ENCODE data around the gene RPS15. TPM values are rescaled to one million over a fixed set of nuclear protein-coding genes. Genes with fewer than 3 reads are reported as not detected.

RPS15 gene
- polyA plus RNA-seq, 1 donor (not counting 4 experiments of a cell fraction or from before 2014, with no cell fraction given) = 795 TPM

DNA sequence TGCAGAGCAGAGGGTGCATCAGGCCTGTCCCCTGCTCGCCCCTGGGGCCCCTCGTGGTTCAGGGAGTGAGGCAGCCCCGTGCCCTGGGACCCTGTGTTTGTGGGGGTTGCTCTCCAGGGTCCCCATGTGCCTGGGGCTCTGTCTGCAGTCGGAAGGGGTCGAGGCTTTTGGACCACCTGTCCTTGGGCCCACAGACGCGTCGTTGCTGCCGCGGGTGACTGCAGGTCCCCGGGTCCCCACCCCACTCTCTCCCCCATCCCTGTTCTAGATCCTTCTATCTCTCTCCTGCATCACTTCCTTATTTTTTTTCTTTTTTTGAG lies 50.0 kb downstream of the RPS15 start:
- no peak for TF ChIP-seq EZH2 (IDR thresholded peaks at IDR 0.05; ENCODE audit: low read length)
- TF ChIP-seq, protein P1, sequence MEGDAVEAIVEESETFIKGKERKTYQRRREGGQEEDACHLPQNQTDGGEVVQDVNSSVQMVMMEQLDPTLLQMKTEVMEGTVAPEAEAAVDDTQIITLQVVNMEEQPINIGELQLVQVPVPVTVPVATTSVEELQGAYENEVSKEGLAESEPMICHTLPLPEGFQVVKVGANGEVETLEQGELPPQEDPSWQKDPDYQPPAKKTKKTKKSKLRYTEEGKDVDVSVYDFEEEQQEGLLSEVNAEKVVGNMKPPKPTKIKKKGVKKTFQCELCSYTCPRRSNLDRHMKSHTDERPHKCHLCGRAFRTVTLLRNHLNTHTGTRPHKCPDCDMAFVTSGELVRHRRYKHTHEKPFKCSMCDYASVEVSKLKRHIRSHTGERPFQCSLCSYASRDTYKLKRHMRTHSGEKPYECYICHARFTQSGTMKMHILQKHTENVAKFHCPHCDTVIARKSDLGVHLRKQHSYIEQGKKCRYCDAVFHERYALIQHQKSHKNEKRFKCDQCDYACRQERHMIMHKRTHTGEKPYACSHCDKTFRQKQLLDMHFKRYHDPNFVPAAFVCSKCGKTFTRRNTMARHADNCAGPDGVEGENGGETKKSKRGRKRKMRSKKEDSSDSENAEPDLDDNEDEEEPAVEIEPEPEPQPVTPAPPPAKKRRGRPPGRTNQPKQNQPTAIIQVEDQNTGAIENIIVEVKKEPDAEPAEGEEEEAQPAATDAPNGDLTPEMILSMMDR (optimal IDR thresholded peaks at IDR 0.05 in 1 of 3, IDR thresholded peaks at IDR 0.05 in 1 of 3, conservative IDR thresholded peaks at IDR 0.05 in 1 of 3; ENCODE audit: extremely low read depth in 1 of 3, insufficient read depth in 2 of 3, low read length in 3 of 3) = no peak
- dilution Hi-C loops (cut with MboI; ENCODE audit: extremely low pct_ligation_motif_present, low sequenced_read_pairs) = no loop called here
- Histone ChIP-seq H3K27me3 (ENCODE audit: control insufficient read depth, extremely low read depth, insufficient read depth, low read length) (no peaks in the 10 kb centered on the region), H3K79me2 (ENCODE audit: control insufficient read depth, insufficient read depth, low read length) (no peaks in the 10 kb centered on the region), H2AFZ (ENCODE audit: control insufficient read depth, low read length) (no peak overlapping the region), H3K9me3 (ENCODE audit: control insufficient read depth, low read depth, low read length) (no peaks in the 10 kb centered on the region), H3K36me3 (ENCODE audit: control insufficient read depth in 2 of 2, extremely low read depth in 1 of 2, insufficient read depth in 2 of 2, low read length in 2 of 2) (no peaks in the 10 kb centered on the region), H3K4me2 (ENCODE audit: control insufficient read depth, extremely low read depth, insufficient read depth, low read depth, low read length) (no peak overlapping the region), H3K9me1 (ENCODE audit: control insufficient read depth, extremely low read depth, insufficient read depth, low read length) (no peaks in the 10 kb centered on the region), H3K4me1 (ENCODE audit: control insufficient read depth, extremely low read depth, insufficient read depth, low read length) (peaks cover 12% of the 10 kb centered on the region), H3K9ac (ENCODE audit: control insufficient read depth, extremely low read depth, insufficient read depth, low read length) (no peak overlapping the region), H3K27ac (ENCODE audit: control insufficient read depth, insufficient read depth, low read length) (no peak overlapping the region), H4K20me1 (ENCODE audit: control insufficient read depth, extremely low read depth, insufficient read depth, low read length) (no peaks in the 10 kb centered on the region), H3K4me3 (ENCODE audit: control insufficient read depth in 2 of 3, extremely low read depth in 1 of 3, insufficient read depth in 2 of 3, low read depth in 1 of 3, low read length in 3 of 3) (no peak overlapping the region)
- DNase-seq (ENCODE audit: low read depth, low spot score) (no peak), FAIRE-seq (no peak)

DNA sequence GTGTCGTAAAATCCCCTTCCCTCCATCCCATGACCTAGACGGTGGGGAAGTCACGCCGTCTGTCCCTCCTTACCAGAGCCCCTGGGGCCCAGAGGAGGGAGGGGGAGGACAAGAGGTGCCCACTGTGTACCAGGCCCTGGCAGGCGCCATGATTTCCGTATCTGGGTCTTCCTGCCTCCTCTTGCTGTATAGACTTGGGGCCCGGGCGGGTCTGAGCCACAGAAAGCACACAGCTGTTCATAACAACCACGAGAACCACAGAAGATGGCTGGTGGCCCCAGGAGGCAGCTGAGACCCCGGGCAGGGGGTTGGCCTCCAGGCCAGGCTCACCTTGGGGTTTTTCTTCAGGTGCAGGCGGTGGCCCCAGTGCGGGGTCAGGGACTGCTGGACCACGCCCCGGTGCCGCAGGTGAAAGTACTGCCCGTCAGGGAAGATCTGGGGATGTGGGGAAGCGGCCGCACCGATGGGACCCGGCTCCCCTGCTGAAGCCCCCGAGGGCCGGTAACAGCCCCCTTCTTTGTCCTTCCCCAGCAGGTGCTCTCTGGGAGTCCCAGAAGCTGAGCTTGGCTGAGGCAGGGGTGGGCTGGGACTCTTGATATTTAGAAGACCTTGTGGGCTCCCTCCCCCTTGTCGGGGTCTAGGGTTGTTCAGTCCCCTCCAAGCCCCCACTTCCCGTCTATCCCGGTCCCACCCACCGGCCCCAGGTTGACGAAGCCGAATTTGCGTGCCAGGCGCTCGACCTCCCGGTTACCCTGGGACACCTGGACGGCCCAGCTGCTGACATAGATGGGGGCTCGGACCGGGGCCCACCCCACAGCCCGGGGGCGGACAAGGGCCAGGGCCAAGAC lies 51.5 kb downstream of the RPS15 start:
- no peak for DNase-seq (ENCODE audit: low read depth, low spot score)
- no peak for FAIRE-seq
- Histone ChIP-seq H2AFZ (ENCODE audit: control insufficient read depth, low read length) (peak overlapping the region; percentile 100), H3K36me3 (ENCODE audit: control insufficient read depth in 2 of 2, extremely low read depth in 1 of 2, insufficient read depth in 2 of 2, low read length in 2 of 2) (no peaks in the 10 kb centered on the region), H3K4me2 (ENCODE audit: control insufficient read depth, extremely low read depth, insufficient read depth, low read depth, low read length) (peak overlapping the region; percentile 94), H3K9me3 (ENCODE audit: control insufficient read depth, low read depth, low read length) (no peaks in the 10 kb centered on the region), H3K9ac (ENCODE audit: control insufficient read depth, extremely low read depth, insufficient read depth, low read length) (peak overlapping the region; percentile 65), H3K27me3 (ENCODE audit: control insufficient read depth, extremely low read depth, insufficient read depth, low read length) (no peaks in the 10 kb centered on the region), H3K4me3 (ENCODE audit: control insufficient read depth in 2 of 3, extremely low read depth in 1 of 3, insufficient read depth in 2 of 3, low read depth in 1 of 3, low read length in 3 of 3) (peak overlapping the region; percentile 54 to 78 (median 77)), H3K4me1 (ENCODE audit: control insufficient read depth, extremely low read depth, insufficient read depth, low read length) (peaks cover 12% of the 10 kb centered on the region), H3K79me2 (ENCODE audit: control insufficient read depth, insufficient read depth, low read length) (no peaks in the 10 kb centered on the region), H4K20me1 (ENCODE audit: control insufficient read depth, extremely low read depth, insufficient read depth, low read length) (no peaks in the 10 kb centered on the region), H3K9me1 (ENCODE audit: control insufficient read depth, extremely low read depth, insufficient read depth, low read length) (no peaks in the 10 kb centered on the region), H3K27ac (ENCODE audit: control insufficient read depth, insufficient read depth, low read length) (no peak overlapping the region)
- dilution Hi-C loops (cut with MboI; ENCODE audit: extremely low pct_ligation_motif_present, low sequenced_read_pairs) = no loop called here
- no peak for TF ChIP-seq EZH2 (IDR thresholded peaks at IDR 0.05; ENCODE audit: low read length)
- TF ChIP-seq, protein P1 (optimal IDR thresholded peaks at IDR 0.05 in 1 of 3, IDR thresholded peaks at IDR 0.05 in 1 of 3, conservative IDR thresholded peaks at IDR 0.05 in 1 of 3; ENCODE audit: extremely low read depth in 1 of 3, insufficient read depth in 2 of 3, low read length in 3 of 3) = no peak

Other genes with a start within 250 kb of the RPS15 start
- gene STK11, start 232.6 kb upstream of the RPS15 start, polyA plus RNA-seq = 24.6 to 31.4 TPM (median 28.1 TPM) in 3 replicates
- gene CBARP, start 200.4 kb upstream of the RPS15 start, polyA plus RNA-seq = 0.93 to 2.8 TPM (median 1.2 TPM) in 3 replicates
- gene ATP5F1D, start 196.6 kb upstream of the RPS15 start, polyA plus RNA-seq = 51.3 to 95.4 TPM (median 80.0 TPM) in 3 replicates
- gene MIDN, start 189.8 kb upstream of the RPS15 start, polyA plus RNA-seq = 4.7 to 14.1 TPM (median 6.8 TPM) in 3 replicates
- gene CIRBP, start 169.1 kb upstream of the RPS15 start, polyA plus RNA-seq = 97.5 to 164 TPM (median 113 TPM) in 3 replicates
- 18.5 to 30.1 TPM (median 27.6 TPM) in 3 replicates for gene FAM174C, start 162.9 kb upstream of the RPS15 start, polyA plus RNA-seq
- not detected in 3 replicates for gene EFNA2, start 152.5 kb upstream of the RPS15 start, polyA plus RNA-seq
- 23.2 to 52.1 TPM (median 41.3 TPM) in 3 replicates for gene NDUFS7, start 54.5 kb upstream of the RPS15 start, polyA plus RNA-seq
- gene GAMT, start 36.9 kb upstream of the RPS15 start, polyA plus RNA-seq = 5.7 to 15.6 TPM (median 7.6 TPM) in 3 replicates
- gene DAZAP1, start 30.8 kb upstream of the RPS15 start, polyA plus RNA-seq = 56.4 to 99.2 TPM (median 71.6 TPM) in 3 replicates
- 0.01 to 0.05 TPM (median 0.01 TPM) in 3 replicates for gene APC2, start 11.7 kb downstream of the RPS15 start, polyA plus RNA-seq
- 11.2 to 24.9 TPM (median 13.8 TPM) in 3 replicates for gene C19orf25, start 40.8 kb downstream of the RPS15 start, polyA plus RNA-seq
- gene PCSK4, start 52.0 kb downstream of the RPS15 start, polyA plus RNA-seq = 0.25 to 1.2 TPM (median 0.27 TPM) in 3 replicates
- 1.2 to 1.3 TPM (median 1.2 TPM) in 3 replicates for gene REEP6, start 52.8 kb downstream of the RPS15 start, polyA plus RNA-seq
- 4.2 to 8.5 TPM (median 5.7 TPM) in 3 replicates for gene ADAMTSL5, start 74.6 kb downstream of the RPS15 start, polyA plus RNA-seq
- 0.05 to 0.26 TPM (median 0.06 TPM) in 3 replicates for gene PLK5, start 85.7 kb downstream of the RPS15 start, polyA plus RNA-seq
- 3.9 to 6.3 TPM (median 5.9 TPM) in 3 replicates for gene MEX3D, start 129.9 kb downstream of the RPS15 start, polyA plus RNA-seq
- gene MBD3, start 154.5 kb downstream of the RPS15 start, polyA plus RNA-seq = 16.6 to 27.4 TPM (median 21.9 TPM) in 3 replicates
- gene UQCR11, start 167.1 kb downstream of the RPS15 start, polyA plus RNA-seq = 136 to 468 TPM (median 327 TPM) in 3 replicates
- gene TCF3, start 214.2 kb downstream of the RPS15 start, polyA plus RNA-seq = 40.0 to 59.0 TPM (median 44.4 TPM) in 3 replicates

Measured in keratinocyte (primary cell).